ENCODE data around the gene UBE2R2. TPM values are rescaled to one million over a fixed set of nuclear protein-coding genes. Genes with fewer than 3 reads are reported as not detected.

The UBE2R2 gene
- total and polyA plus RNA-seq, 2 of the 8 experiments (the other 6 are each of a cell fraction or from before 2014, with no cell fraction given) = 19.4 to 42.1 TPM

DNA sequence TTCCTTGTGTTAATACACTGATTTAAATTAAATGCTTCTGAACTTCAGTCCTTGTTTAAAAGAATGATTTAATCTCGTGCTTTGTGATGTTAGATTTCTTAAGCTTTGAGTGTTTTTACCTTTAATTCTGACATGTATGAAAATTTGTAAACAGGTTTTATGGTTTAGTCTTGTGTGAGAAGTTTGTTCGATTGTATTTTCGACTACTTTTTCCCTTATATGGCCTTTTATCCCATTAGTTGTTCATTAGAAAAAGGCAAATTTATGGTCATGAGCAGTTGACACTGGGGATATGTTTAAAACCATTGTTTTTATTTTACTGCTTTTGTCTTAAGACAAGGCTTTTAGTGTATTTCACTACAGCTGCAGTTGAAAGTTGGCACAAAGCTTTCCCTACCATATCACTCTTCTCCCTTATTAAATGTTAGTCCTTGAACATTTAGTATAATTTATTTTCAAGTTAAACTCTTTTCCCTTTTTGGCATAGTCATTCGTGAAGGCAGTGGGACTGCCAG, 3.3 kb downstream of the UBE2R2 start:
- H2AK5ac ChIP-seq (ENCODE audit: low read depth, low read length) = no peak overlapping the region
- CTCF ChIA-PET (ENCODE audit: partially characterized antibody) = interaction anchor here (0.8 kb wide), 1 partner anchor 57 kb away, joined by 3 read pairs; no protein-coding TSS in a partner anchor
- no peak overlapping the region for H2AFZ ChIP-seq (ENCODE audit: low read length)
- no peak overlapping the region for H4K91ac ChIP-seq (replicated peaks; ENCODE audit: insufficient read length, low read length)
- H2BK12ac ChIP-seq (ENCODE audit: low read depth, low read length) = no peak overlapping the region
- 76% methylated on average over 4 of the region's 4 CpGs; no CpG with 5 or more reads in 1 of the 2 experiments for WGBS, 2 experiments (ENCODE audit: extremely low coverage in 1 of 2, insufficient coverage in 1 of 2, insufficient read length in 1 of 2, insufficient replicate concordance in 2 of 2, low coverage in 1 of 2, low lambda C conversion rate in 2 of 2, missing lambda C conversion rate in 1 of 2)
- H3K56ac ChIP-seq (replicated peaks; ENCODE audit: insufficient read length, low read depth, low read length) = no peak overlapping the region
- no peak overlapping the region for H3K27ac ChIP-seq (ENCODE audit: low read depth, low read length)
- no peak overlapping the region for H3K14ac ChIP-seq (ENCODE audit: insufficient read length)
- no peak overlapping the region for H2BK120ac ChIP-seq (replicated peaks; ENCODE audit: low read depth, low read length)
- no peak overlapping the region for H2BK15ac ChIP-seq (ENCODE audit: low read length)
- peaks cover 0 to 8% (median 5%) of the 10 kb centered on the region in 4 experiments; a peak in 5 of 7 replicates for H3K4me1 ChIP-seq (replicated peaks in 1 of 4; ENCODE audit: control insufficient read depth in 3 of 4, insufficient read depth in 4 of 4, low read length in 3 of 4)
- no peak overlapping the region for H3K23ac ChIP-seq (ENCODE audit: insufficient read length)
- H3K4ac ChIP-seq (replicated peaks; ENCODE audit: insufficient read length, low read depth, low read length) = no peak overlapping the region
- no peaks in the 10 kb centered on the region for H3K27me3 ChIP-seq (replicated peaks in 1 of 4; ENCODE audit: control insufficient read depth in 3 of 4, extremely low read depth in 1 of 4, insufficient read depth in 3 of 4, low read length in 3 of 4)
- peak overlapping the region in 1 of 4 experiments; percentile 8; a peak in 1 of 8 replicates for H3K4me3 ChIP-seq (ENCODE audit: extremely low read depth in 1 of 4, insufficient read depth in 2 of 4, low read depth in 3 of 4, low read length in 4 of 4)
- FAIRE-seq (no peak), DNase-seq (ENCODE audit: low read depth in 1 of 2, low spot score in 2 of 2) (no peak)
- H4K5ac ChIP-seq (ENCODE audit: insufficient read length, low read depth, low read length) = no peak overlapping the region
- H3K79me1 ChIP-seq (ENCODE audit: low read depth, low read length) = 0 out of 2 replicates have a peak, but pooled peaks cover 2% of the 10 kb centered on the region
- H3K4me2 ChIP-seq (ENCODE audit: insufficient read depth in 1 of 2, low read depth in 2 of 2, low read length in 2 of 2) = peak overlapping the region; percentile 9 to 89; a peak in 3 of 4 replicates
- H4K8ac ChIP-seq (ENCODE audit: extremely low read depth, insufficient read depth, low read length) = no peak overlapping the region
- H3K36me3 ChIP-seq (ENCODE audit: control insufficient read depth in 2 of 4, insufficient read depth in 4 of 4, low read length in 3 of 4) = no peaks in the 10 kb centered on the region
- no peaks in the 10 kb centered on the region for H4K20me1 ChIP-seq (replicated peaks in 1 of 2; ENCODE audit: control insufficient read depth in 1 of 2, insufficient read depth in 2 of 2, low read length in 2 of 2)
- no peak overlapping the region for H3K18ac ChIP-seq (ENCODE audit: extremely low read depth, low read length)
- POLR2A ChIA-PET (ENCODE audit: partially characterized antibody) = no interaction called here
- no peak overlapping the region for H2BK5ac ChIP-seq (ENCODE audit: low read depth, low read length)
- no peak overlapping the region for H3K9ac ChIP-seq (replicated peaks in 1 of 4; ENCODE audit: extremely low read depth in 1 of 4, low read depth in 3 of 4, low read length in 3 of 4)
- H3K79me2 ChIP-seq (ENCODE audit: control insufficient read depth in 1 of 2, insufficient read depth in 2 of 2, low read length in 2 of 2) = peaks cover 21 to 68% of the 10 kb centered on the region in 2 experiments
- H3K9me3 ChIP-seq (ENCODE audit: insufficient read depth in 2 of 2, low read depth in 1 of 2, low read length in 1 of 2) = no peaks in the 10 kb centered on the region
- peaks cover 11% of the 10 kb centered on the region for H3K23me2 ChIP-seq (ENCODE audit: low read depth, low read length)
- H2BK20ac ChIP-seq (ENCODE audit: low read length) = no peak overlapping the region
- no peak for TF ChIP-seq BACH1 (IDR thresholded peaks at IDR 0.05; ENCODE audit: low read length)
- no peak for TF ChIP-seq SRF (IDR thresholded peaks at IDR 0.05; ENCODE audit: low read depth, low read length)
- TF ChIP-seq TCF12 (IDR thresholded peaks at IDR 0.05; ENCODE audit: low read depth, low read length) = no peak
- TF ChIP-seq ASH2L (IDR thresholded peaks at IDR 0.05; ENCODE audit: low read length) = no peak
